Fibroblast of lung (primary cell): Measurements from ENCODE around the gene SLCO1A2. TPM values are rescaled to one million over a fixed set of nuclear protein-coding genes. Genes with fewer than 3 reads are reported as not detected.

Experiments
- DNase-seq, 2 donors: peaks; one replicate each; pipeline versions ENCODE4 v3.0.0 to v3.0.0-alpha.2; 2010; ENCODE audit warnings: low read depth in 2 of 2
- H2AFZ ChIP-seq: 2 replicates; pipeline ENCODE4 v1.5.1; 2012; ENCODE audit warnings: low read length, control low read depth, inconsistent platforms
- H3K27ac ChIP-seq: 2 replicates; pipeline ENCODE4 v1.5.1; 2011; ENCODE audit warnings: low read length, control low read depth; ENCODE audit not compliant: insufficient read depth
- H3K27me3 ChIP-seq: 2 replicates; pipeline ENCODE4 v1.5.1; 2011; ENCODE audit warnings: mild to moderate bottlenecking, low read length; ENCODE audit not compliant: control insufficient read depth, insufficient read depth
- H3K36me3 ChIP-seq: 2 replicates; pipeline ENCODE4 v1.5.1; 2011; ENCODE audit warnings: low read length; ENCODE audit not compliant: control insufficient read depth, insufficient read depth
- H3K4me1 ChIP-seq: 2 replicates; pipeline ENCODE4 v1.5.1; 2011; ENCODE audit warnings: low read length; ENCODE audit not compliant: control insufficient read depth, insufficient read depth; ENCODE audit errors: extremely low read depth
- H3K4me2 ChIP-seq: 2 replicates; pipeline ENCODE4 v1.5.1; 2011; ENCODE audit warnings: low read length, control low read depth; ENCODE audit not compliant: insufficient read depth; ENCODE audit errors: extremely low read depth
- H3K4me3 ChIP-seq, 4 experiments: fragments of 200-600 bp in 1 of 4; sonication (generic) in 1 of 4; replicated peaks in 1 of 4; 2 replicates each; pipeline ENCODE4 v1.5.1; 2011 to 2016; ENCODE audit warnings: low read length in 4 of 4, low read depth in 3 of 4, mild to moderate bottlenecking in 3 of 4, control low read depth in 2 of 4, inconsistent platforms in 1 of 4, mixed read lengths in 1 of 4; ENCODE audit not compliant: insufficient read depth in 1 of 4; ENCODE audit errors: control extremely low read depth in 1 of 4
- H3K79me2 ChIP-seq: 2 replicates; pipeline ENCODE4 v1.5.1; 2012; ENCODE audit warnings: mild to moderate bottlenecking, low read length, inconsistent platforms; ENCODE audit not compliant: control insufficient read depth, insufficient read depth
- H3K9ac ChIP-seq: 2 replicates; pipeline ENCODE4 v1.5.1; 2011; ENCODE audit warnings: mild to moderate bottlenecking, low read length, control low read depth; ENCODE audit not compliant: insufficient read depth
- H3K9me3 ChIP-seq: 2 replicates; pipeline ENCODE4 v1.5.1; 2012; ENCODE audit warnings: low read depth, low read length; ENCODE audit not compliant: control insufficient read depth, insufficient read depth
- H4K20me1 ChIP-seq: 2 replicates; pipeline ENCODE4 v1.5.1; 2011; ENCODE audit warnings: low read length; ENCODE audit not compliant: control insufficient read depth, insufficient read depth; ENCODE audit errors: extremely low read depth
- EZH2 ChIP-seq: IDR thresholded peaks from 2 replicates; pipeline ENCODE4 v1.5.1; 2012; ENCODE audit warnings: low read length, control low read depth, mild to moderate bottlenecking; ENCODE audit errors: missing control alignments
- polyA plus RNA-seq, 2 donors: library from polyadenylated mRNA; depleted of rRNA in 1 of 2; stranded (reverse) in 1 of 2; unstranded in 1 of 2; fragments of >200 nt; gene quantifications; 2 replicates each; pipeline ENCODE4 v1.2.1, GENCODE V29; 2011 to 2012; ENCODE audit warnings: missing spikeins in 1 of 2
- total RNA-seq: library from RNA; depleted of rRNA; stranded (reverse); fragments of >200 nt; gene quantifications from 2 replicates; pipeline ENCODE4 v1.2.1, GENCODE V29; 2014
- TF ChIP-seq, protein P1 (sequence below), 2 donors: IDR thresholded peaks in 1 of 2; conservative IDR thresholded peaks in 1 of 2; 1 replicate in 1 of 2; 2 replicates in 1 of 2; pipeline ENCODE4 v1.5.1; 2011 to 2012; ENCODE audit warnings: low read length in 2 of 2, control low read depth in 1 of 2, inconsistent platforms in 1 of 2, low read depth in 1 of 2, mild to moderate bottlenecking in 1 of 2

The SLCO1A2 gene
- total and polyA plus RNA-seq, 2 donors (not counting 1 experiment from before 2014, with no cell fraction given) = not detected

DNA sequence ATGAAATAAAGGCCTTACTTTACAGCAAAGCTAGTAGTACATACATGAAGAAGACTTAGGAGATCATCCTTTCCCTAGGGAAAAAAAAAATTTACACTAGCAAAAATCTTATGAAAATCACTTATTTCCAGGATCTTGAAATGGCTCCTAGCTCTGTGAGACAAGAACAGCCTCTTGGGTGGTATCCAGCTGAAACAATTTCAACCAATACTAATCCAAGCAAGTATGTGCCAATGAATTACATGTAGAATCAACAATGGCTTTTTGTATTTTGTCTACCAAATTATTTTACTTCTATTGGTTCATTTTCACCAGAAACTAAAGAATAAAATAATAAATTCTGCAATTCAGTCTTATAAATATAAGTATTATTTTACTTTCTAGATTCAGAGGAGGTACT is 2.7 kb upstream of the SLCO1A2 start:
- no peaks in the 10 kb centered on the region for H3K4me1 ChIP-seq
- no peaks in the 10 kb centered on the region for H4K20me1 ChIP-seq
- no peak overlapping the region for H3K9ac ChIP-seq
- H2AFZ ChIP-seq = no peak overlapping the region
- no peak for TF ChIP-seq EZH2
- TF ChIP-seq, protein P1, sequence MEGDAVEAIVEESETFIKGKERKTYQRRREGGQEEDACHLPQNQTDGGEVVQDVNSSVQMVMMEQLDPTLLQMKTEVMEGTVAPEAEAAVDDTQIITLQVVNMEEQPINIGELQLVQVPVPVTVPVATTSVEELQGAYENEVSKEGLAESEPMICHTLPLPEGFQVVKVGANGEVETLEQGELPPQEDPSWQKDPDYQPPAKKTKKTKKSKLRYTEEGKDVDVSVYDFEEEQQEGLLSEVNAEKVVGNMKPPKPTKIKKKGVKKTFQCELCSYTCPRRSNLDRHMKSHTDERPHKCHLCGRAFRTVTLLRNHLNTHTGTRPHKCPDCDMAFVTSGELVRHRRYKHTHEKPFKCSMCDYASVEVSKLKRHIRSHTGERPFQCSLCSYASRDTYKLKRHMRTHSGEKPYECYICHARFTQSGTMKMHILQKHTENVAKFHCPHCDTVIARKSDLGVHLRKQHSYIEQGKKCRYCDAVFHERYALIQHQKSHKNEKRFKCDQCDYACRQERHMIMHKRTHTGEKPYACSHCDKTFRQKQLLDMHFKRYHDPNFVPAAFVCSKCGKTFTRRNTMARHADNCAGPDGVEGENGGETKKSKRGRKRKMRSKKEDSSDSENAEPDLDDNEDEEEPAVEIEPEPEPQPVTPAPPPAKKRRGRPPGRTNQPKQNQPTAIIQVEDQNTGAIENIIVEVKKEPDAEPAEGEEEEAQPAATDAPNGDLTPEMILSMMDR (conservative IDR thresholded peaks at IDR 0.05 in 1 of 2, IDR thresholded peaks at IDR 0.05 in 1 of 2; ENCODE audit: low read depth in 1 of 2, low read length in 2 of 2) = no peak
- DNase-seq = no peak
- H3K4me3 ChIP-seq = no peak overlapping the region
- no peaks in the 10 kb centered on the region for H3K36me3 ChIP-seq
- no peaks in the 10 kb centered on the region for H3K9me3 ChIP-seq
- H3K4me2 ChIP-seq = no peak overlapping the region
- no peaks in the 10 kb centered on the region for H3K79me2 ChIP-seq
- H3K27me3 ChIP-seq = no peaks in the 10 kb centered on the region
- no peak overlapping the region for H3K27ac ChIP-seq

GRCh38 chr12:21336656-21337055 is 1.9 kb upstream of the SLCO1A2 start:
- H3K9me3 ChIP-seq = no peaks in the 10 kb centered on the region
- no peak overlapping the region for H3K27ac ChIP-seq
- no peaks in the 10 kb centered on the region for H3K79me2 ChIP-seq
- H3K4me3 ChIP-seq = no peak overlapping the region
- H3K36me3 ChIP-seq = no peaks in the 10 kb centered on the region
- H3K4me1 ChIP-seq = no peaks in the 10 kb centered on the region
- no peak overlapping the region for H3K4me2 ChIP-seq
- no peaks in the 10 kb centered on the region for H4K20me1 ChIP-seq
- H3K27me3 ChIP-seq = no peaks in the 10 kb centered on the region
- DNase-seq = no peak
- H2AFZ ChIP-seq = no peak overlapping the region
- no peak for TF ChIP-seq EZH2
- no peak overlapping the region for H3K9ac ChIP-seq

GRCh38 chr12:21330682-21331253 is 3.9 kb downstream of the SLCO1A2 start:
- Histone ChIP-seq H4K20me1 (no peaks in the 10 kb centered on the region), H2AFZ (no peak overlapping the region), H3K27ac (no peak overlapping the region), H3K4me1 (no peaks in the 10 kb centered on the region), H3K9ac (no peak overlapping the region), H3K79me2 (no peaks in the 10 kb centered on the region), H3K9me3 (no peaks in the 10 kb centered on the region), H3K4me3 (no peak overlapping the region), H3K4me2 (no peak overlapping the region), H3K36me3 (no peaks in the 10 kb centered on the region), H3K27me3 (no peaks in the 10 kb centered on the region)
- peak; percentile 4 to 18 for DNase-seq
- no peak for TF ChIP-seq EZH2
- TF ChIP-seq, protein P1 (conservative IDR thresholded peaks at IDR 0.05 in 1 of 2, IDR thresholded peaks at IDR 0.05 in 1 of 2; ENCODE audit: low read depth in 1 of 2, low read length in 2 of 2) = no peak
